Measurements from ENCODE around the gene P4HA2.

The P4HA2 gene

DNA sequence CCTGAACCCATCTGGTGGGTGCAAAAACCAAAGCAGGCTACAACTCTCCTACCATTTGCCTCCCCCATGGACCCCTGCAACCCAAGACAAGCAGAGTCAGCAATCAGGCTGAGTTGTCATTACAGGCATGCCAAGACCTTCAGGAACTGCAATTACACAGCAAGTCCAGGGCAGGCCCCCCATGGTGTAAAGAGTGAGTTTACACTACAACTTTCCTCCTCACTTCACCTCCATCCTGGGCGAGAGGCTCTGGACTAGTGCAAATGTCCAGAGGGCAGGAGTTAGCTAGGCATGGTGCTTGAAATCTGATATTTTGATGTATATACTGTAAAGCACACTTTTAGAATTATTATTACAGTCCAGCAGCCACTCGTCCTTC lies 7.0 kb upstream of the P4HA2 start:
- DNase-seq: peak in 1 of 2 donors; percentile 33
- no peaks in the 10 kb centered on the region for H3K9me3 ChIP-seq
- H3K36me3 ChIP-seq: no peaks in the 10 kb centered on the region
- no peak overlapping the region for H3K27ac ChIP-seq
- intact Hi-C loops (cut with DNase I; ENCODE audit: low total_unique reads): no loop called here
- no peaks in the 10 kb centered on the region for H3K27me3 ChIP-seq
- TF ChIP-seq, protein P1, sequence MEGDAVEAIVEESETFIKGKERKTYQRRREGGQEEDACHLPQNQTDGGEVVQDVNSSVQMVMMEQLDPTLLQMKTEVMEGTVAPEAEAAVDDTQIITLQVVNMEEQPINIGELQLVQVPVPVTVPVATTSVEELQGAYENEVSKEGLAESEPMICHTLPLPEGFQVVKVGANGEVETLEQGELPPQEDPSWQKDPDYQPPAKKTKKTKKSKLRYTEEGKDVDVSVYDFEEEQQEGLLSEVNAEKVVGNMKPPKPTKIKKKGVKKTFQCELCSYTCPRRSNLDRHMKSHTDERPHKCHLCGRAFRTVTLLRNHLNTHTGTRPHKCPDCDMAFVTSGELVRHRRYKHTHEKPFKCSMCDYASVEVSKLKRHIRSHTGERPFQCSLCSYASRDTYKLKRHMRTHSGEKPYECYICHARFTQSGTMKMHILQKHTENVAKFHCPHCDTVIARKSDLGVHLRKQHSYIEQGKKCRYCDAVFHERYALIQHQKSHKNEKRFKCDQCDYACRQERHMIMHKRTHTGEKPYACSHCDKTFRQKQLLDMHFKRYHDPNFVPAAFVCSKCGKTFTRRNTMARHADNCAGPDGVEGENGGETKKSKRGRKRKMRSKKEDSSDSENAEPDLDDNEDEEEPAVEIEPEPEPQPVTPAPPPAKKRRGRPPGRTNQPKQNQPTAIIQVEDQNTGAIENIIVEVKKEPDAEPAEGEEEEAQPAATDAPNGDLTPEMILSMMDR (IDR thresholded peaks at IDR 0.05): no peak
- no peaks in the 10 kb centered on the region for H3K4me1 ChIP-seq
- H3K4me3 ChIP-seq: no peak overlapping the region

DNA sequence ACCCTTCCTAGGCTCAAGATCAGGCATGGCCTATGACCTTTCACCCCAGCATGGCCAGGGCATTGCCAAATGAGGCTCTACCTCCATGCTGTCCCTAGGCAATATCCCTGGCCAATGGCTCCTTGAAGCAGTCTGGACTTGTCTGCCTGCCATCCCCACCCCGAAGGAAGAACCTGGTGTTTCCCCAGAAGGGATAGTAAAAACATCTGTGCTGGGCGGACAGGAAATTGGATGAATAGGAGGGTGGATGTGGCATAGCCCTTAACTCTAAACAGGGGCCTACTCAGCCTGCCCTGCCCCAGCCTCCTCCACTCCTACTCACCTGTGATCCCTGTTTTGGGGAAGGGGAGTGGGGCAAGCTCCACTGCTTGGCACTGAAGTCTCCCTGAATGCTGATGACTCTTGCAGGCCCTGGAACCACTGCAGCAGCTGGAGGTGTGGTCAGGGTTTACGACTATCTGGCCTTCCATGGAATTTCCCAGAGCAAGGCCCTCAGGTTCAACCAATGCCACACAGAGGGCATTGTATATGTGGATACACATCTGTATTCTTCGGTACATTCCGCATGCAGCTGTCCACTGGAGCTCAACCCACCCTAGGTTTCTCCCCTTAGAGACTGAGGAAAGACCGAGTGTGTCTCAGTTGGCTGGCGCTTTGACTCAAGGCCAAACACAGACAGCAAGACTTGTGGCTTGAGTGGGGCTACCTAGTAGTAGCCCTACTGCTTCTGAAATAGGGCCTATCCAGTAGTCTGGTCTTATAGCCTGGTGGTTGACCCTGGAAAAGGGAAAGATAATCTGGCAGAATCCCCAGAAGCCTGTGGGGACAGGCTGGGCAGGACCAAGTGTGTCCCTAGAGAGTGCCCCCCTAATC lies 6.4 kb upstream of the P4HA2 start:
- peak in 1 of 2 donors; percentile 42 for DNase-seq
- Histone ChIP-seq H3K4me3 (no peak overlapping the region), H3K27ac (no peak overlapping the region), H3K36me3 (no peaks in the 10 kb centered on the region), H3K9me3 (no peaks in the 10 kb centered on the region), H3K27me3 (no peaks in the 10 kb centered on the region), H3K4me1 (no peaks in the 10 kb centered on the region)
- intact Hi-C loops (cut with DNase I; ENCODE audit: low total_unique reads): no loop called here
- TF ChIP-seq, protein P1 (IDR thresholded peaks at IDR 0.05): no peak

DNA sequence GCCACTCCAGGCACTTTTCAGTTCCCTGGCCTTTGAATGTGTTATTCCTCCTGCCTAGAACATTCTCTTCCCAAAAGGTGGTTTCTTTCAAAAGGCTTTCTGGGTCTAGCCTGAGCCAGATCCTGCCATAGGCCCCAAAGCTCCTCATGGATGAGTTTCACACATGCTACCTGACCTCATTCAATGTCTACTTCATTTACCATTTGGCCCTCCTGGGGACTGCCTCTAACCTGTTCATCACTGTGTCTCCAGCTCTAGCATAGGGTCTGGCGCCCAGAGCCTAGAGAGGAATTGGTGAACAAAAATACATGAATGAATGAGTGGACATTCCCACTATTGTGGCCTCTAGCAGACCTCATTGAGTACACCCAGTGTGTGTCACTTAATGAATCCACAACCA lies 5.4 kb upstream of the P4HA2 start:
- H3K27ac ChIP-seq: no peak overlapping the region

DNA sequence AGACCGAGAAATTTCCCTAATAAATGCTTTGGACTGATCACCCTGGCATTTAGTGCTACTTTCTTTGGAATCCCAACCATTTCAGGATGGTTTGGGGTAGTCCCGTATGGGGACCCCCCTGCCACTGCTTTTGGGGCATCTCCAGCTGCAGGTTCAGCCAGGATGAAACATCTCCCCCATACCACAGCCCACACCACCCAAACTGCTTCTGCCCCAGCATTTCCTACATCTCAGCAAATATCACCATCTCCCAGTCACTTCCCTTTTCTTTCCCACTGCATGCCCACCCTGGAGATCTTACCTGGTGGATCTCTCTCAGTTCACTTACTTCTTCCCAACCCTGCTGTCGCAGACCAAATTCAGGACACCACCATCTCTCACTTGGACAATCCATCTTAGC lies 4.8 kb upstream of the P4HA2 start:
- TF ChIP-seq, protein P1 (IDR thresholded peaks at IDR 0.05): no peak
- intact Hi-C loops (cut with DNase I; ENCODE audit: low total_unique reads): no loop called here
- no peaks in the 10 kb centered on the region for H3K36me3 ChIP-seq
- H3K9me3 ChIP-seq: no peaks in the 10 kb centered on the region
- peak in 1 of 2 donors; percentile 28 for DNase-seq
- no peak overlapping the region for H3K4me3 ChIP-seq
- no peak overlapping the region for H3K27ac ChIP-seq
- no peaks in the 10 kb centered on the region for H3K27me3 ChIP-seq
- H3K4me1 ChIP-seq: peaks cover 0 to 7% (median 2%) of the 10 kb centered on the region in 4 donors

More for the DNA sequence above, 5.4 kb upstream of the P4HA2 start:
- H3K4me1 ChIP-seq: peaks cover 0 to 4% (median under 1%) of the 10 kb centered on the region in 4 donors
- intact Hi-C loops (cut with DNase I; ENCODE audit: low total_unique reads): no loop called here
- TF ChIP-seq, protein P1 (IDR thresholded peaks at IDR 0.05): no peak
- H3K9me3 ChIP-seq: no peaks in the 10 kb centered on the region
- DNase-seq: peak in 1 of 2 donors; percentile 19
- no peaks in the 10 kb centered on the region for H3K27me3 ChIP-seq
- H3K4me3 ChIP-seq: no peak overlapping the region
- H3K36me3 ChIP-seq: no peaks in the 10 kb centered on the region

DNA sequence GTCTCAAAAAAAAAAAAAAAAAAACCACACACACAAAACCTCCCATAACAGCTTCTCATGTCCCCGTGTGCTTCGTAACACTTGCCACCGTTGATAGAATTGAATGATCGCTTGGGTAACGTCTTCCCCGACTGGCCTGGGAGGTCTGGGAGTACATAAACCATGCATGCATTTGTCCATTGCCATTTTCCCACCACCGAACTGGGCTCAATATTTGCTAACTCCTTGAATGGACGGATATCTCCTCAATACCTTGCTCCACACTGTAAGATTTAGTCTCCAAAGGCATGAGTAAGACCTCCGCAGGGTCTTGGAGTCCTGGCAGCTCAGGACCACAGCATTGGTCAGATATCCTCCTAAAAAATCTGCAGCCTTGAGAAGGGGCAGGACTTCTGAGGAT lies 3.2 kb upstream of the P4HA2 start:
- Histone ChIP-seq H3K27me3 (no peaks in the 10 kb centered on the region), H3K4me1 (peaks cover 0 to 23% (median 15%) of the 10 kb centered on the region in 4 donors), H3K9me3 (no peaks in the 10 kb centered on the region), H3K27ac (no peak overlapping the region), H3K4me3 (no peak overlapping the region), H3K36me3 (no peaks in the 10 kb centered on the region)
- TF ChIP-seq, protein P1 (IDR thresholded peaks at IDR 0.05): no peak
- intact Hi-C loops (cut with DNase I; ENCODE audit: low total_unique reads): no loop called here
- peak in 1 of 2 donors; percentile 11 for DNase-seq
